Measurements from ENCODE around the gene ADPRHL1. TPM values are rescaled to one million over a fixed set of nuclear protein-coding genes. Genes with fewer than 3 reads are reported as not detected.

ADPRHL1 gene
- polyA plus RNA-seq, 1 donor (not counting 4 experiments of a cell fraction or from before 2014, with no cell fraction given): 1.2 TPM

DNA sequence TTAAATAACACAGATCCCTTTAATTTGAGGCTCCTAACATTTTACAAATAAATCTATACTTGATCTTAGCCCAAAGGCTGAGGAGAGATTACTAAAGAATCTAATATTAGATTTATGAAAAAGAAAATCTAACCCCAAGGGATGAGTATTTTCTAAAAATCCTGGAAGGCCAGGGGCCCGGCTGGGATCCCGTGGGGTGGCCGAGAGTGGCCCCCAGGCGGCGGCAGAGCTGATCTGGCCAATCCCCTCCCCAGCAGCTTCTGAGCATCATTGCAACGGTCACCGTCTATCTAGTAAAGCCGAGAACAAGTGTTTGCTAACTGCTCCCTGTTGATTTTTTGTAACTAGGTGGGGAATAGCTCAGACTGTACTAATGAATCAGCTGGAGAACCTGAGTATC, 37.5 kb downstream of the ADPRHL1 start:
- FAIRE-seq (no peak), DNase-seq (ENCODE audit: low read depth, low spot score) (no peak)
- no peaks in the 10 kb centered on the region for H3K36me3 ChIP-seq (ENCODE audit: control insufficient read depth in 2 of 2, extremely low read depth in 1 of 2, insufficient read depth in 2 of 2, low read length in 2 of 2)
- H4K20me1 ChIP-seq (ENCODE audit: control insufficient read depth, extremely low read depth, insufficient read depth, low read length): no peaks in the 10 kb centered on the region
- H3K9ac ChIP-seq (ENCODE audit: control insufficient read depth, extremely low read depth, insufficient read depth, low read length): no peak overlapping the region
- no peaks in the 10 kb centered on the region for H3K9me3 ChIP-seq (ENCODE audit: control insufficient read depth, low read depth, low read length)
- dilution Hi-C loops (cut with MboI; ENCODE audit: extremely low pct_ligation_motif_present, low sequenced_read_pairs): no loop called here
- no peak overlapping the region for H3K4me3 ChIP-seq (ENCODE audit: control insufficient read depth in 2 of 3, extremely low read depth in 1 of 3, insufficient read depth in 2 of 3, low read depth in 1 of 3, low read length in 3 of 3)
- H3K27me3 ChIP-seq (ENCODE audit: control insufficient read depth, extremely low read depth, insufficient read depth, low read length): peaks cover 6% of the 10 kb centered on the region
- H3K27ac ChIP-seq (ENCODE audit: control insufficient read depth, insufficient read depth, low read length): no peak overlapping the region
- no peaks in the 10 kb centered on the region for H3K4me1 ChIP-seq (ENCODE audit: control insufficient read depth, extremely low read depth, insufficient read depth, low read length)
- H3K79me2 ChIP-seq (ENCODE audit: control insufficient read depth, insufficient read depth, low read length): no peaks in the 10 kb centered on the region
- TF ChIP-seq EZH2 (IDR thresholded peaks at IDR 0.05; ENCODE audit: low read length) (no peak), CTCF (optimal IDR thresholded peaks at IDR 0.05 in 1 of 3, IDR thresholded peaks at IDR 0.05 in 1 of 3, conservative IDR thresholded peaks at IDR 0.05 in 1 of 3; ENCODE audit: extremely low read depth in 1 of 3, insufficient read depth in 2 of 3, low read length in 3 of 3) (no peak)
- no peak overlapping the region for H2AFZ ChIP-seq (ENCODE audit: control insufficient read depth, low read length)
- H3K4me2 ChIP-seq (ENCODE audit: control insufficient read depth, extremely low read depth, insufficient read depth, low read depth, low read length): no peak overlapping the region
- no peaks in the 10 kb centered on the region for H3K9me1 ChIP-seq (ENCODE audit: control insufficient read depth, extremely low read depth, insufficient read depth, low read length)

DNA sequence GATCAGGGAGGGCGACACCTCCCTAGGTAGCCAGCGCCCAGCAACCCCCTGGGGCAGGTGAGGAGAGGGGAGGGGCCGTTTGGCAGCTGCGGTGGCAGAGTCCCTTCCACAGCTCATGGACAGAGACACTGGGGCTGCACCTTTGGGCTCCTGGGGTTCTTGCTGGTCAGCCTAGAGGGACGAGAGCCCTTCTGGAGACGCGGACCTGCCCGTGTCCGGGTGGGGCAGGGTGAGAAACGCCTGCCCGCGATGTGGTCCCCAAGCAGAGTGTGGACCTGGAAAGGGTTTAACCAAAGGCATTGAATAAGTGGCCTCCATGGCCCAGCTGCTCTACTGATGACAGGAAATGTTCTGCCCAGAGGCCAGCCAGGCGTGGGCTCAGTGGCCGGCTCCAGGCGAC, 38.3 kb downstream of the ADPRHL1 start:
- Histone ChIP-seq H4K20me1 (ENCODE audit: control insufficient read depth, extremely low read depth, insufficient read depth, low read length) (no peaks in the 10 kb centered on the region), H3K9ac (ENCODE audit: control insufficient read depth, extremely low read depth, insufficient read depth, low read length) (no peak overlapping the region), H3K9me1 (ENCODE audit: control insufficient read depth, extremely low read depth, insufficient read depth, low read length) (no peaks in the 10 kb centered on the region), H3K27ac (ENCODE audit: control insufficient read depth, insufficient read depth, low read length) (no peak overlapping the region), H3K79me2 (ENCODE audit: control insufficient read depth, insufficient read depth, low read length) (no peaks in the 10 kb centered on the region), H3K9me3 (ENCODE audit: control insufficient read depth, low read depth, low read length) (no peaks in the 10 kb centered on the region), H3K27me3 (ENCODE audit: control insufficient read depth, extremely low read depth, insufficient read depth, low read length) (peaks cover 6% of the 10 kb centered on the region), H3K4me3 (ENCODE audit: control insufficient read depth in 2 of 3, extremely low read depth in 1 of 3, insufficient read depth in 2 of 3, low read depth in 1 of 3, low read length in 3 of 3) (no peak overlapping the region), H3K36me3 (ENCODE audit: control insufficient read depth in 2 of 2, extremely low read depth in 1 of 2, insufficient read depth in 2 of 2, low read length in 2 of 2) (no peaks in the 10 kb centered on the region), H3K4me1 (ENCODE audit: control insufficient read depth, extremely low read depth, insufficient read depth, low read length) (no peaks in the 10 kb centered on the region), H3K4me2 (ENCODE audit: control insufficient read depth, extremely low read depth, insufficient read depth, low read depth, low read length) (no peak overlapping the region), H2AFZ (ENCODE audit: control insufficient read depth, low read length) (no peak overlapping the region)
- no peak for DNase-seq (ENCODE audit: low read depth, low spot score)
- dilution Hi-C loops (cut with MboI; ENCODE audit: extremely low pct_ligation_motif_present, low sequenced_read_pairs): no loop called here
- no peak for TF ChIP-seq CTCF (optimal IDR thresholded peaks at IDR 0.05 in 1 of 3, IDR thresholded peaks at IDR 0.05 in 1 of 3, conservative IDR thresholded peaks at IDR 0.05 in 1 of 3; ENCODE audit: extremely low read depth in 1 of 3, insufficient read depth in 2 of 3, low read length in 3 of 3)
- TF ChIP-seq EZH2 (IDR thresholded peaks at IDR 0.05; ENCODE audit: low read length): no peak
- FAIRE-seq: no peak

Measured in keratinocyte (primary cell).